MCF 10A (cell line): Measurements from ENCODE around the gene CACNA1D. TPM values are rescaled to one million over a fixed set of nuclear protein-coding genes. Genes with fewer than 3 reads are reported as not detected.

Experiments
- BruUV-seq: library from RNA; stranded (reverse); fragments of 400-500 nt; replicated peaks from 2 replicates; lab custom pipeline; 2021; lab: Mats Ljungman, UMichigan
- CTCF ChIA-PET: fragments of 300-600 bp; sonication (Branson Sonifier 250); formaldehyde crosslinking; extraction: SDS; loops from one replicate; lab custom pipeline; 2021; ENCODE audit warnings: antibody characterized with exemption, inconsistent platforms; lab: Yijun Ruan, JAX
- POLR2A ChIA-PET: fragments of 300-600, 350-650 bp; sonication (Branson Sonifier 250); formaldehyde crosslinking; extraction: SDS; loops from one replicate; lab custom pipeline; 2020; ENCODE audit warnings: antibody characterized with exemption, inconsistent platforms; lab: Yijun Ruan, JAX
- DNase-seq: peaks from one replicate; pipeline ENCODE4 v3.0.0-alpha.2; 2018; ENCODE audit not compliant: unreplicated experiment
- H3K27ac Mint-ChIP-seq: one replicate; pipeline ENCODE4 v1.8.0; 2022; ENCODE audit warnings: mild to moderate bottlenecking, low read depth, mixed read lengths; ENCODE audit not compliant: unreplicated experiment
- H3K27me3 Mint-ChIP-seq: one replicate; pipeline ENCODE4 v1.8.0; 2022; ENCODE audit warnings: mixed read lengths; ENCODE audit not compliant: insufficient read depth, unreplicated experiment
- H3K36me3 Mint-ChIP-seq: one replicate; pipeline ENCODE4 v1.8.0; 2022; ENCODE audit warnings: mild to moderate bottlenecking, moderate library complexity, mixed read lengths; ENCODE audit not compliant: insufficient read depth, unreplicated experiment
- H3K4me1 Mint-ChIP-seq: one replicate; pipeline ENCODE4 v1.8.0; 2022; ENCODE audit warnings: mixed read lengths; ENCODE audit not compliant: insufficient read depth, unreplicated experiment
- H3K4me3 Mint-ChIP-seq: one replicate; pipeline ENCODE4 v1.8.0; 2022; ENCODE audit warnings: mild to moderate bottlenecking, moderate library complexity, mixed read lengths; ENCODE audit not compliant: unreplicated experiment
- H3K9me3 Mint-ChIP-seq: one replicate; pipeline ENCODE4 v1.8.0; 2022; ENCODE audit warnings: mixed read lengths; ENCODE audit not compliant: unreplicated experiment
- CTCF ChIP-seq: fragments of 200-600 bp; IDR thresholded peaks from one replicate; pipeline ENCODE4 v1.8.0; 2022; ENCODE audit warnings: antibody characterized with exemption, mild to moderate bottlenecking; ENCODE audit not compliant: unreplicated experiment
- intact Hi-C: fragments of 100-400 bp; cut with micrococcal nuclease; formaldehyde crosslinking; loops from 2 replicates; pipeline ENCODE4 v1.14.1; 2022
- total RNA-seq: library from RNA; stranded (reverse); gene quantifications from 2 replicates; pipeline ENCODE4 v1.2.3, GENCODE V29; 2022

The CACNA1D gene
- total RNA-seq, 1 experiment from 2014 or later, result 0.26 TPM

GRCh38 chr3:53707222-53707621 lies 212.8 kb downstream of the CACNA1D start:
- BruUV-seq, result no TSS peak
- no peaks in the 10 kb centered on the region for H3K9me3 Mint-ChIP-seq
- DNase-seq, result no peak
- H3K27me3 Mint-ChIP-seq, result no peaks in the 10 kb centered on the region
- ChIA-PET POLR2A (no interaction called here), CTCF (interaction anchor here (0.6 to 4.2 kb wide), 7 partner anchors 9 to 408 kb away, joined by 3 to 46 read pairs (median 4); no protein-coding TSS in a partner anchor)
- H3K36me3 Mint-ChIP-seq, result no peaks in the 10 kb centered on the region
- intact Hi-C loops, result no loop called here
- no peak overlapping the region for H3K4me3 Mint-ChIP-seq
- H3K27ac Mint-ChIP-seq, result no peak overlapping the region
- no peak for TF ChIP-seq CTCF
- no peaks in the 10 kb centered on the region for H3K4me1 Mint-ChIP-seq

GRCh38 chr3:53708001-53708621 lies 213.7 kb downstream of the CACNA1D start:
- no peak for TF ChIP-seq CTCF
- H3K4me1 Mint-ChIP-seq, result no peaks in the 10 kb centered on the region
- ChIA-PET CTCF (interaction anchor here (0.7 to 8.4 kb wide), 10 partner anchors 8 to 409 kb away, joined by 3 to 84 read pairs (median 4); no protein-coding TSS in a partner anchor), POLR2A (no interaction called here)
- H3K4me3 Mint-ChIP-seq, result no peak overlapping the region
- BruUV-seq, result no TSS peak
- no peaks in the 10 kb centered on the region for H3K27me3 Mint-ChIP-seq
- no peaks in the 10 kb centered on the region for H3K36me3 Mint-ChIP-seq
- DNase-seq, result no peak
- intact Hi-C loops, result no loop called here
- no peaks in the 10 kb centered on the region for H3K9me3 Mint-ChIP-seq
- H3K27ac Mint-ChIP-seq, result no peak overlapping the region

GRCh38 chr3:53709256-53709655 lies 214.8 kb downstream of the CACNA1D start:
- CTCF ChIA-PET, result interaction anchor here (0.5 to 8.4 kb wide), 21 partner anchors 8 to 1107 kb away, joined by 3 to 84 read pairs (median 4); no protein-coding TSS in a partner anchor
- BruUV-seq, result no TSS peak

More at GRCh38 chr3:53709256-53709655, 214.8 kb downstream of the CACNA1D start:
- intact Hi-C loops, result no loop called here
- no peaks in the 10 kb centered on the region for H3K36me3 Mint-ChIP-seq
- no peak overlapping the region for H3K27ac Mint-ChIP-seq
- H3K4me1 Mint-ChIP-seq, result no peaks in the 10 kb centered on the region
- no peak for DNase-seq
- no peak for TF ChIP-seq CTCF
- H3K9me3 Mint-ChIP-seq, result no peaks in the 10 kb centered on the region
- no peak overlapping the region for H3K4me3 Mint-ChIP-seq
- no peaks in the 10 kb centered on the region for H3K27me3 Mint-ChIP-seq
- POLR2A ChIA-PET, result no interaction called here
